Tibial artery (tissue), 4 donors: Measurements from ENCODE around the gene PITPNM2.
"Not testable (repeated sequence)": the region's sequence is repeated elsewhere in the genome, so short reads cannot be mapped to it uniquely, and the experiment has no call there.

ENCODE experiments used
- DNase-seq, 2 donors: peaks; one replicate each; pipeline ENCODE4 v3.0.0-alpha.2; 2019
- H3K27ac ChIP-seq, 2 donors: fragments of 200-600 bp; sonication (generic) in 1 of 2; 1 replicate in 1 of 2; 2 replicates in 1 of 2; pipeline ENCODE4 v1.5.1; 2018 to 2019; ENCODE audit warnings: mild to moderate bottlenecking in 1 of 2
- H3K27me3 ChIP-seq, 2 donors: fragments of 200-600 bp; sonication (generic) in 1 of 2; one replicate each; pipeline versions ENCODE4 v1.5.1 to v1.6.0; 2016 to 2019
- H3K36me3 ChIP-seq, 3 donors: fragments of 200-600 bp; sonication (generic) in 2 of 3; one replicate each; pipeline ENCODE4 v1.5.1; 2016 to 2019; ENCODE audit warnings: mild to moderate bottlenecking in 2 of 3
- H3K4me1 ChIP-seq, 4 donors: fragments of 200-600 bp; sonication (generic) in 2 of 4; 1 replicate in 3 of 4; 2 replicates in 1 of 4; pipeline ENCODE4 v1.5.1; 2016 to 2019
- H3K4me3 ChIP-seq, 2 donors: fragments of 200-600 bp; sonication (generic) in 1 of 2; 1 replicate in 1 of 2; 2 replicates in 1 of 2; pipeline ENCODE4 v1.5.1; 2018 to 2019; ENCODE audit warnings: mild to moderate bottlenecking in 2 of 2
- H3K9me3 ChIP-seq, 3 donors: fragments of 200-600 bp; sonication (generic) in 1 of 3; one replicate each; pipeline ENCODE4 v1.5.1; 2016 to 2019
- CTCF ChIP-seq, 2 experiments: fragments of 200-600 bp in 1 of 2; fragments of 450-650 bp in 1 of 2; IDR thresholded peaks; one replicate each; pipeline ENCODE4 v1.5.1; 2017 to 2019; ENCODE audit warnings: antibody characterized with exemption in 2 of 2, mild to moderate bottlenecking in 1 of 2, moderate library complexity in 1 of 2
- intact Hi-C: fragments of 100-400 bp; cut with DNase I; formaldehyde crosslinking; loops from one replicate; pipeline ENCODE4 v1.15.0; 2023; ENCODE audit warnings: low total_unique reads

The PITPNM2 gene

GRCh38 chr12:123105211-123105826 is 45.6 kb downstream of the PITPNM2 start:
- no peak for TF ChIP-seq CTCF (IDR thresholded peaks at IDR 0.05)
- intact Hi-C loops, result no loop called here
- H3K27ac ChIP-seq, result no peak overlapping the region
- peaks cover 0 to 10% (median 0%) of the 10 kb centered on the region in 4 donors for H3K4me1 ChIP-seq
- no peak overlapping the region for H3K4me3 ChIP-seq
- peaks cover 0 to 14% (median 0%) of the 10 kb centered on the region in 3 donors for H3K36me3 ChIP-seq
- H3K27me3 ChIP-seq, result no peaks in the 10 kb centered on the region
- DNase-seq, result no peak
- no peaks in the 10 kb centered on the region for H3K9me3 ChIP-seq

GRCh38 chr12:123104809-123105208 is 46.1 kb downstream of the PITPNM2 start:
- no peak for TF ChIP-seq CTCF (IDR thresholded peaks at IDR 0.05)
- Histone ChIP-seq H3K36me3 (peaks cover 0 to 14% (median 0%) of the 10 kb centered on the region in 3 donors), H3K4me3 (no peak overlapping the region), H3K27ac (no peak overlapping the region), H3K9me3 (no peaks in the 10 kb centered on the region), H3K27me3 (no peaks in the 10 kb centered on the region), H3K4me1 (peaks cover 0 to 10% (median 0%) of the 10 kb centered on the region in 4 donors)
- DNase-seq, result no peak
- intact Hi-C loops, result no loop called here

GRCh38 chr12:123104094-123104493 is 46.8 kb downstream of the PITPNM2 start:
- DNase-seq, intact Hi-C loops, H3K4me1 ChIP-seq, H3K27me3 ChIP-seq, H3K27ac ChIP-seq, H3K9me3 ChIP-seq, H3K4me3 ChIP-seq: not testable (repeated sequence)
- H3K36me3 ChIP-seq, result peaks cover 0 to 11% (median 0%) of the 10 kb centered on the region in 3 donors

DNA sequence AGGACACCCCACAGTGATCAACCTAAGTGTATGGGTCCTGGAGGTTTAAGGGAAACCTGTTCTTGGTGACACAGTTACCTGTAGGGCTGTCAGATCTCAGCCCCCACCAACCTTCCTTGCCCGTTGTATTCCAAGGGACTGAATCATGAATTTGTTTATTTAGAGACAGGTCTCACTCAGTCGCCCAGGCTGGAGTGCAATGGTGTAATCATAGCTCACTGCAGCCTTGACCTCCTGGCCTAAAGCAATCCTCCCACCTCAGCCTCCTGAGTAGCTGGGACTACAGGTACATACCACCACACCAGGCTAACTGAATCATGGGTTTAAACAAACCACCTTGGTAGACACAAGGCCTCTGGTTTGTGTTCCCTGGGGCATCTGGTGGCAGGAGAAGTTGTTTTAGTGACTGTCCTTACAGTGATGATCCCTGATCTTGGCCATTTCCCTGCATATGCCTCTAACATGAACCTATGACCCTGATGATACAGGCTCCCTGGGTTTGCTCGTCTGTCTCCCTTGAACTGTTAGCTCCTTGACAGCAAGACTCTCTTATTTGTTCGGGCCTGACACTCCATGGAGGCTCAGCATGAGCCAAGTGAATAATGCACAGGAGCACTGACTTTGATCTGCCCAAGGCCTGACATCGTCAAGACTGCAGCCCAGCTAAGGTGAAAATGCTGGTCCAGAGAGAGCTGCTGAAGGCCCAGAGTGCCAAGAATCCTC is 47.9 kb downstream of the PITPNM2 start:
- Histone ChIP-seq H3K4me1 (peaks cover 0 to 13% (median 3%) of the 10 kb centered on the region in 4 donors), H3K27me3 (no peaks in the 10 kb centered on the region), H3K9me3 (no peaks in the 10 kb centered on the region), H3K27ac (no peak overlapping the region), H3K36me3 (peaks cover 0 to under 1% (median 0%) of the 10 kb centered on the region in 3 donors), H3K4me3 (no peak overlapping the region)
- TF ChIP-seq CTCF (IDR thresholded peaks at IDR 0.05), result no peak
- intact Hi-C loops, result no loop called here
- DNase-seq, result no peak

DNA sequence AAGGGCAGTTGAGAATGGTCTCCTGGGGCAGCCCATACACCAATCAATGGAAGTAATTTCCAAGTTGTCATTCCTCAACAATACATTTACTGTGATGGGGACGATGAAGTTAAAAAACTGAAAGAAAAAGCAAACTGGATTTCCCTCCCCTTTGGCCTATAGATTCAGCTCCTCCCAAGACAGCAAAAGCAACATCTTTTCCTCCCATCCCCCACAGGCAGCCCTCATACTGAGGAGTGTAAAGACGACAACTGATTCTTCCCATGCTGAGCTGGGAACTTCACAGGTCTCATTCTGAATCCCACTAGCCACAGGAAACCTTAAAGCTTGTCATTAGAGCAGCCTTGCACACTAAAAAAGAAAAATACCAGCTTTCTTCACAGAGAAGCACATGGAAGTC is 48.5 kb downstream of the PITPNM2 start:
- H3K4me3 ChIP-seq, result no peak overlapping the region
- H3K9me3 ChIP-seq, result no peaks in the 10 kb centered on the region
- TF ChIP-seq CTCF (IDR thresholded peaks at IDR 0.05), result no peak
- no peak for DNase-seq
- H3K27ac ChIP-seq, result no peak overlapping the region
- no peaks in the 10 kb centered on the region for H3K36me3 ChIP-seq
- H3K4me1 ChIP-seq, result peaks cover 0 to 15% (median 7%) of the 10 kb centered on the region in 4 donors
- H3K27me3 ChIP-seq, result no peaks in the 10 kb centered on the region
- intact Hi-C loops, result no loop called here

- Histone ChIP-seq H3K27me3 (no peaks in the 10 kb centered on the region), H3K4me1 (peaks cover 0 to 14% (median 8%) of the 10 kb centered on the region in 4 donors)
- intact Hi-C loops, result no loop called here
Measured at GRCh38 chr12:123101526-123101925, 49.4 kb downstream of the PITPNM2 start.

More at GRCh38 chr12:123101526-123101925, 49.4 kb downstream of the PITPNM2 start:
- no peak overlapping the region for H3K4me3 ChIP-seq
- no peak for TF ChIP-seq CTCF (IDR thresholded peaks at IDR 0.05)
- H3K27ac ChIP-seq, result no peak overlapping the region
- no peak for DNase-seq
- no peaks in the 10 kb centered on the region for H3K36me3 ChIP-seq
- H3K9me3 ChIP-seq, result no peaks in the 10 kb centered on the region
